Neural progenitor cell (in vitro differentiated cells): Measurements from ENCODE around the gene CRYGN.

Experiments used
- CTCF ChIP-seq: fragments of 200-600 bp; sonication (generic); IDR thresholded peaks from 2 replicates; pipeline ENCODE4 v1.5.1; 2017; ENCODE audit warnings: antibody characterized with exemption, mild to moderate bottlenecking
- EZH2 ChIP-seq: fragments of 200-600 bp; sonication (generic); IDR thresholded peaks from 2 replicates; pipeline ENCODE4 v1.6.1; 2017; ENCODE audit warnings: antibody characterized with exemption, mild to moderate bottlenecking, moderate library complexity

GRCh38 chr7:151416112-151416940 is 23.6 kb downstream of the CRYGN start:
- TF ChIP-seq CTCF (no peak), EZH2 (no peak)
